GM12872 (cell line): ENCODE measurements around the gene CDX1.

Experiments
- TF ChIP-seq, protein P1 (sequence below): IDR thresholded peaks from 3 replicates; pipeline ENCODE4 v1.5.1; 2011; ENCODE audit warnings: low read depth, mild to moderate bottlenecking, low read length, moderate library complexity; ENCODE audit not compliant: insufficient read depth

Gene CDX1

GRCh38 chr5:150166650-150167511 lies at the start of gene CDX1:
Gene CDX1, plus strand, starts transcription at chr5:150166778. Its CDS starts 99 bp downstream, at chr5:150166877.
- TF ChIP-seq, protein P1, sequence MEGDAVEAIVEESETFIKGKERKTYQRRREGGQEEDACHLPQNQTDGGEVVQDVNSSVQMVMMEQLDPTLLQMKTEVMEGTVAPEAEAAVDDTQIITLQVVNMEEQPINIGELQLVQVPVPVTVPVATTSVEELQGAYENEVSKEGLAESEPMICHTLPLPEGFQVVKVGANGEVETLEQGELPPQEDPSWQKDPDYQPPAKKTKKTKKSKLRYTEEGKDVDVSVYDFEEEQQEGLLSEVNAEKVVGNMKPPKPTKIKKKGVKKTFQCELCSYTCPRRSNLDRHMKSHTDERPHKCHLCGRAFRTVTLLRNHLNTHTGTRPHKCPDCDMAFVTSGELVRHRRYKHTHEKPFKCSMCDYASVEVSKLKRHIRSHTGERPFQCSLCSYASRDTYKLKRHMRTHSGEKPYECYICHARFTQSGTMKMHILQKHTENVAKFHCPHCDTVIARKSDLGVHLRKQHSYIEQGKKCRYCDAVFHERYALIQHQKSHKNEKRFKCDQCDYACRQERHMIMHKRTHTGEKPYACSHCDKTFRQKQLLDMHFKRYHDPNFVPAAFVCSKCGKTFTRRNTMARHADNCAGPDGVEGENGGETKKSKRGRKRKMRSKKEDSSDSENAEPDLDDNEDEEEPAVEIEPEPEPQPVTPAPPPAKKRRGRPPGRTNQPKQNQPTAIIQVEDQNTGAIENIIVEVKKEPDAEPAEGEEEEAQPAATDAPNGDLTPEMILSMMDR = no peak

GRCh38 chr5:150117945-150118560 lies 48.5 kb upstream of the CDX1 start:
- TF ChIP-seq, protein P1 = no peak

GRCh38 chr5:150118561-150119229 lies 47.9 kb upstream of the CDX1 start:
- TF ChIP-seq, protein P1 = no peak

DNA sequence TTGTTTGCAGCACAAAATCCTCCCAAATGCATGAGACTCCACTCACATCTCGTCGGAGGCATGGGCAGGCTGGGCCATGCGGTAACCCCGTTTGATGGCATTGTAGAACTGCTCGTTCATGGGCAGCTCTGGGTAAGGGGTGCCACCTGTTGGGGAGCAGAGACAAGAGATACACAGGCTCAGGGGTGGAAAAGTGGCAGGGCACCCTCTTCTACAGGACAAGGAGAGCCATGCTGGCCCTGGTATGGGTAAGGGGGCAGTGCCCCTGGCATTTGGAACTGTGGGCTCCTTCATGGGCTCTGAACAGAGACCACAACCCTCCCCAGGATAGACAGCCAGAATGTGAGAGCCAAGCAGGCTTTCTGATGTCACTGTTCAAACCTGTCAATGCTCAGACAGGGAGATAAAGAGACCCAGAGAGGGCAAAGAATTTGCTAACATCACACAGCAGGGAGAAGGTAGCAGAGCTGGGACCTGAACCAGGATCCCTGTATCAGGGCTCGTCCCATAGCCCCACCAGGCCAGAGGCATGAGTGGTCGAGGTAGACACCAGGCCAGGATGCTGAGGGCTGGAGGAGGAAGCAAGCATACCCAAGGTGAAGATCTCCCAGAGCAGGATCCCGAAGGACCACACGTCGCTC lies 47.0 kb upstream of the CDX1 start:
- TF ChIP-seq, protein P1 = peak; percentile 28; the same call in 1 of the 3 replicates

- TF ChIP-seq, protein P1 = no peak
Measured at GRCh38 chr5:150120062-150120441, 46.5 kb upstream of the CDX1 start.

DNA sequence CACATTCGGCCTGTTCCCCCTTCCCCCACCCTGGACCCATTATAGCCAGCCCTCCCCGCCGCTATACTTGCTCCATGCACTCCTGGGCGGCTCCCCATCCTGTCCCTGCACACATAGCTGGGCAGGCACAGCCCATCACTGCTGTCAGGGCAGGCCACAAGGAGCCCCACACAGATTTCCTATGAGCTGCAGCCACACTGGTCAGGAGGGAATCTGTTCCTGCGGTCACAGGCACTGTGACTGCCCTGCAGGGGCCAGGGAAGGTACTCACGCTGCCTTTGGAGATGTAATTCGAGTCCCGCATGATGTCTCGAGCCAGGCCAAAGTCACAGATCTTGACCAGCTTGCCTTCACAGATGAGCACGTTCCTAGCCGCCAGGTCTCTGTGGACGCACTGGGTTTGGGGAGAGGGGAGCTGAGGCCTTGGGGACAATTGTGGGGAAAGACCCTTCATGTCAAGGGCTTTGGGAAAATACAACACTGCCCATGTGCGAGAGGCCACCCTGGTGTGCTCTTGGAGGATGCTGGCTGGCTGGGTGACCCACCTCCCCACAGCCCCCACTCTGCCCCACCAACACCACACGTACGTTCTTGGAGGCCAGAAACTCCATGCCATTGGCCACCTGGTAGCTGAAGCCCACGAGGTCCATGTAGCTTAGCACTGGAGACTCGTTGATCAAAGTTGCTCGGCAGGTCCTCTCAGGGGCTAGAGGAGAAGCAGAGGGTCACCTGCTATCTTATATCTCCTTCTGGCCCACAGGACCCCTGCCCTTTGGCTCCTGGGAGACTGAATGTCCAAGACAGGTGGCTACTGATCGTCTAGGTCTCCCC lies 45.7 kb upstream of the CDX1 start:
- TF ChIP-seq, protein P1 = no peak
